BLaER1 (cell line): Measurements from ENCODE around the gene GTPBP1.

ENCODE experiments used
- H3K27ac ChIP-seq: shearing (Covaris generic); formaldehyde crosslinking; 2 replicates; pipeline ENCODE4 v1.8.1; 2022
- H3K27me3 ChIP-seq: shearing (Covaris generic); formaldehyde crosslinking; 2 replicates; pipeline ENCODE4 v1.8.1; 2022
- H3K36me3 ChIP-seq: shearing (Covaris generic); formaldehyde crosslinking; 2 replicates; pipeline ENCODE4 v1.8.1; 2022
- H3K4me1 ChIP-seq: shearing (Covaris generic); formaldehyde crosslinking; 2 replicates; pipeline ENCODE4 v1.8.1; 2022
- H3K4me2 ChIP-seq: shearing (Covaris generic); formaldehyde crosslinking; 2 replicates; pipeline ENCODE4 v1.8.1; 2022
- H3K4me3 ChIP-seq: shearing (Covaris generic); formaldehyde crosslinking; 2 replicates; pipeline ENCODE4 v1.8.1; 2022
- H3K9ac ChIP-seq: shearing (Covaris generic); formaldehyde crosslinking; 2 replicates; pipeline ENCODE4 v1.8.1; 2022
- H3K9me3 ChIP-seq: shearing (Covaris generic); formaldehyde crosslinking; 2 replicates; pipeline ENCODE4 v1.8.1; 2022
- H4K20me1 ChIP-seq: shearing (Covaris generic); formaldehyde crosslinking; 2 replicates; pipeline ENCODE4 v1.8.1; 2022
- Cebpa-rat ChIP-seq: shearing (Covaris generic); IDR thresholded peaks from 2 replicates; pipeline ENCODE4 v1.8.1; 2022

Gene GTPBP1

GRCh38 chr22:38731703-38732161, 26.0 kb downstream of the GTPBP1 start:
- no peak overlapping the region for H3K4me2 ChIP-seq
- peaks cover 89% of the 10 kb centered on the region for H3K4me1 ChIP-seq
- H3K27ac ChIP-seq = 0 out of 2 replicates have a peak overlapping the region, but pooled peaks have one; percentile 35
- TF ChIP-seq Cebpa-rat = no peak
- no peak overlapping the region for H3K9ac ChIP-seq
- no peaks in the 10 kb centered on the region for H3K27me3 ChIP-seq
- peaks cover 98% of the 10 kb centered on the region for H3K36me3 ChIP-seq
- H3K4me3 ChIP-seq = no peak overlapping the region
- no peaks in the 10 kb centered on the region for H3K9me3 ChIP-seq
- H4K20me1 ChIP-seq = peaks cover 94% of the 10 kb centered on the region

- Histone ChIP-seq H3K9me3 (no peaks in the 10 kb centered on the region), H3K27ac (peak overlapping the region; percentile 35; the same call in 1 of the 2 replicates), H3K4me1 (peaks cover 89% of the 10 kb centered on the region), H4K20me1 (peaks cover 100% of the 10 kb centered on the region), H3K4me3 (no peak overlapping the region), H3K4me2 (no peak overlapping the region), H3K27me3 (no peaks in the 10 kb centered on the region), H3K9ac (no peak overlapping the region), H3K36me3 (peaks cover 98% of the 10 kb centered on the region)
- no peak for TF ChIP-seq Cebpa-rat
These were observed 26.6 kb downstream of the GTPBP1 start for GRCh38 chr22:38732251-38732815.

GRCh38 chr22:38733329-38733723, 27.6 kb downstream of the GTPBP1 start:
- H3K4me1 ChIP-seq = peaks cover 89% of the 10 kb centered on the region
- no peaks in the 10 kb centered on the region for H3K27me3 ChIP-seq
- H3K9me3 ChIP-seq = no peaks in the 10 kb centered on the region
- H3K27ac ChIP-seq = peak overlapping the region; percentile 47; the same call in 1 of the 2 replicates
- H3K4me3 ChIP-seq = no peak overlapping the region
- H3K4me2 ChIP-seq = peak overlapping the region; percentile 73; the same call in 1 of the 2 replicates
- peaks cover 100% of the 10 kb centered on the region for H4K20me1 ChIP-seq
- no peak for TF ChIP-seq Cebpa-rat
- peaks cover 100% of the 10 kb centered on the region for H3K36me3 ChIP-seq
- H3K9ac ChIP-seq = peak overlapping the region; percentile 7; the same call in 1 of the 2 replicates

- Histone ChIP-seq H3K9me3 (no peaks in the 10 kb centered on the region), H3K4me2 (peak overlapping the region; percentile 73), H3K36me3 (peaks cover 100% of the 10 kb centered on the region), H3K27me3 (no peaks in the 10 kb centered on the region), H4K20me1 (peaks cover 100% of the 10 kb centered on the region), H3K27ac (peak overlapping the region; percentile 47; the same call in 1 of the 2 replicates), H3K9ac (peak overlapping the region; percentile 7; the same call in 1 of the 2 replicates), H3K4me3 (no peak overlapping the region), H3K4me1 (peaks cover 89% of the 10 kb centered on the region)
- TF ChIP-seq Cebpa-rat = no peak
These were observed 28.1 kb downstream of the GTPBP1 start for GRCh38 chr22:38733724-38734381.

- Histone ChIP-seq H3K9ac (peak overlapping the region; percentile 7; the same call in 1 of the 2 replicates), H3K4me1 (peaks cover 89% of the 10 kb centered on the region), H3K4me3 (no peak overlapping the region), H4K20me1 (peaks cover 100% of the 10 kb centered on the region), H3K9me3 (no peaks in the 10 kb centered on the region), H3K4me2 (peak overlapping the region; percentile 73), H3K27ac (peak overlapping the region; percentile 47), H3K27me3 (no peaks in the 10 kb centered on the region), H3K36me3 (peaks cover 100% of the 10 kb centered on the region)
- TF ChIP-seq Cebpa-rat = no peak
These were observed 28.8 kb downstream of the GTPBP1 start for GRCh38 chr22:38734421-38735100.

GRCh38 chr22:38735126-38735464, 29.4 kb downstream of the GTPBP1 start:
- Histone ChIP-seq H4K20me1 (peaks cover 100% of the 10 kb centered on the region), H3K4me1 (peaks cover 89% of the 10 kb centered on the region), H3K36me3 (peaks cover 100% of the 10 kb centered on the region), H3K27me3 (no peaks in the 10 kb centered on the region), H3K9ac (peak overlapping the region; percentile 7; the same call in 1 of the 2 replicates), H3K27ac (peak overlapping the region; percentile 47), H3K9me3 (no peaks in the 10 kb centered on the region), H3K4me2 (peak overlapping the region; percentile 73), H3K4me3 (no peak overlapping the region)
- TF ChIP-seq Cebpa-rat = no peak

GRCh38 chr22:38735465-38736256, 29.9 kb downstream of the GTPBP1 start:
- H3K36me3 ChIP-seq = peaks cover 100% of the 10 kb centered on the region
- H3K9ac ChIP-seq = peak overlapping the region; percentile 53

GRCh38 chr22:38736257-38736570, 30.5 kb downstream of the GTPBP1 start:
- H3K4me2 ChIP-seq = peak overlapping the region; percentile 73
- H3K9ac ChIP-seq = peak overlapping the region; percentile 53
- peak overlapping the region; percentile 47 for H3K27ac ChIP-seq
- H3K9me3 ChIP-seq = no peaks in the 10 kb centered on the region
- H4K20me1 ChIP-seq = peaks cover 100% of the 10 kb centered on the region
- H3K4me3 ChIP-seq = no peak overlapping the region
- H3K36me3 ChIP-seq = peaks cover 100% of the 10 kb centered on the region
- no peak for TF ChIP-seq Cebpa-rat
- H3K4me1 ChIP-seq = peaks cover 94% of the 10 kb centered on the region
- H3K27me3 ChIP-seq = no peaks in the 10 kb centered on the region

More at GRCh38 chr22:38735465-38736256, 29.9 kb downstream of the GTPBP1 start:
- Histone ChIP-seq H4K20me1 (peaks cover 100% of the 10 kb centered on the region), H3K4me2 (peak overlapping the region; percentile 73), H3K9me3 (no peaks in the 10 kb centered on the region), H3K27ac (peak overlapping the region; percentile 47), H3K4me3 (no peak overlapping the region), H3K4me1 (peaks cover 89% of the 10 kb centered on the region), H3K27me3 (no peaks in the 10 kb centered on the region)
- no peak for TF ChIP-seq Cebpa-rat

- Histone ChIP-seq H3K27ac (peak overlapping the region; percentile 47), H4K20me1 (peaks cover 100% of the 10 kb centered on the region), H3K4me3 (no peak overlapping the region), H3K4me1 (peaks cover 99% of the 10 kb centered on the region), H3K36me3 (peaks cover 100% of the 10 kb centered on the region), H3K4me2 (peak overlapping the region; percentile 73), H3K27me3 (no peaks in the 10 kb centered on the region), H3K9ac (peak overlapping the region; percentile 53), H3K9me3 (no peaks in the 10 kb centered on the region)
- no peak for TF ChIP-seq Cebpa-rat
These were observed 31.7 kb downstream of the GTPBP1 start for GRCh38 chr22:38737302-38738060.
